Activated CD4-positive, alpha-beta T cell treated with anti-CD3 and anti-CD28 coated beads for 4 hours (primary cell): Measurements from ENCODE around the gene CDC42EP5.

ENCODE experiments used
- DNase-seq, 2 donors: peaks; one replicate each; pipeline ENCODE4 v3.0.0-alpha.2; 2020

Gene CDC42EP5

DNA sequence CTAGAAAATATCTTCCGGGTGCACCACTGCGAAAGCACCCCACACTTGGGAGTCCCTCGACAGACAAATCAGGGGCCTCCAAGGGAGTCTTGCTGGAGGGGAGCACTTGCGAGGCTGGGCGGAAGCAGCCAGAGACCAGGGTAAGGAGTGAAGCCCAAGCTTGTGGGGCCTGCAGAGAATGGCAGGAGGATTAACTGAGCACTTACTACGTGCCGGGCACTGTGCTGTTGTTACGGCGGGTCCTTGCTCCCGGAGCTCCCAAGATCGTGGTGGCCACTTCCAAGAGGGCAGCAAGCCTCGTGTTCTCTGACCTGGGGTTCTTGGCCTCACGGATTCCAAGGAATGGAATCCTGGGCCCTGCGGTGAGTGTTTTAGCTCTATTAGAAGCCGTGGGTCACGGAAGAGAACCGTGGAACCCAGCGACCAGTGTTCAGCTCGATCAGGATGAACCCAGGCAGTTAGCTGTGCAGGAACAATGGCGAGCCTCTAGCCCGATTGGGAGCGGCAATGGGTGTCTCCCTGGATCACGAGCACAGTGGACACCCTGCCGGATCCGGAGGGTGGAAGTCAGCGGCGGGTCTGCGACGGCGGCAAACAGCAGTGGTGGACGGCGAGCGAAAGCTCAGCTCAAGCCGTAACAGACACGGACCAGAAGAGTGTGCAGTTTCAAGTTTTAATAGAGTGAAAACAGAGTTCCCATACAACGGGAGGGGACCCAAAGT is 48.3 kb downstream of the CDC42EP5 start:
- DNase-seq: no peak

DNA sequence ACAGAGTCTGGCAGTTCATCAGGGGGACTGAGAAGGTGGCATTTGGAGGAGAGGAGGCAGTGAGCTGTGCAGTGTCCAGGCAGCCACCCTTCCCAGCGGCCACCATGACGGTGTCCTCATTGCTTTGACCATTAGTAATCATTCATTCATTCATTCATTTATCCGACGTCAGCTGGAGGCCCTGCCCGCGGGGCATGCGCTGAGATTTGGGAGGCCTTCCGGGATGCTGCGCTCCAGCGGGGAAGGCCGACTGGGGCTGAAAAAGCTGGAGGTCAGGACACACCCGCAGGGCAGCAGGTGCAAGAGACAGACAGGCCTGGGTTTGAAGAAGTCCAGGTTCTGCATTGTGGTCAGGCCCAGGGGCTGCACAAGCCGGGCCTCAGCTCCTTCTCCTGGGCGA is 48.9 kb downstream of the CDC42EP5 start:
- no peak for DNase-seq

DNA sequence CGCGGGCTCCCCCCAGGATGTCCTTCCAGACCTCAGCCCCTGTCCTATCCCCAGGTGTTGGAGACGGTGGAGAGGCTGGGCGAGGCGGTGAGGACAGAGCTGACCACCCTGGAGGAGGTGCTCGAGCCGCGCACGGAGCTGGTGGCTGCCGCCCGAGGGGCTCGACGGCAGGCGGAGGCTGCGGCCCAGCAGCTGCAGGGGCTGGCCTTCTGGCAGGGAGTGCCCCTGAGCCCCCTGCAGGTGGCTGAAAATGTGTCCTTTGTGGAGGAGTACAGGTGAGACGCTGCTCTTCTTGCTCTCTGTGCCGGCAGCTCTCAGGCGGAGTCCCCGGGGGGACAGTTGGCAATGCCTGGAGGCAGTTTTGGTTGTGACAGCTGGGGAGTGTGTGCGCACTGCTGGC is 51.0 kb downstream of the CDC42EP5 start:
- DNase-seq: no peak

GRCh38 chr19:54421521-54421920 is 51.6 kb downstream of the CDC42EP5 start:
- no peak for DNase-seq

DNA sequence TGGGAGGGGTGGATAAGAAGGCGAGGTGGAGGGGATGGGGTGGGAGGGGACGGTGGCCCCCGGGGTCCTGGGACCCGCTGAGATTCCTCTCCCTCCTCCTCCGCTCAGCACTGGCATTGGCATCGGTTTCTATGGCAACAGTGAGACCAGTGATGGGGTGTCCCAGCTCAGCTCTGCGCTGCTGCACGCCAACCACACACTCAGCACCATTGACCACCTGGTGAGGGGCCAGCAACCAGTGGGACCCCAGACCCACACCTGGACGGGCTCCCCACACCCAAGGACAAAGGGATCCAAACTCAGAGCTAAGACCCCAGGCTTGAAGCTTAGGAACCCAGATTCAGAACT is 52.0 kb downstream of the CDC42EP5 start:
- DNase-seq: no peak

DNA sequence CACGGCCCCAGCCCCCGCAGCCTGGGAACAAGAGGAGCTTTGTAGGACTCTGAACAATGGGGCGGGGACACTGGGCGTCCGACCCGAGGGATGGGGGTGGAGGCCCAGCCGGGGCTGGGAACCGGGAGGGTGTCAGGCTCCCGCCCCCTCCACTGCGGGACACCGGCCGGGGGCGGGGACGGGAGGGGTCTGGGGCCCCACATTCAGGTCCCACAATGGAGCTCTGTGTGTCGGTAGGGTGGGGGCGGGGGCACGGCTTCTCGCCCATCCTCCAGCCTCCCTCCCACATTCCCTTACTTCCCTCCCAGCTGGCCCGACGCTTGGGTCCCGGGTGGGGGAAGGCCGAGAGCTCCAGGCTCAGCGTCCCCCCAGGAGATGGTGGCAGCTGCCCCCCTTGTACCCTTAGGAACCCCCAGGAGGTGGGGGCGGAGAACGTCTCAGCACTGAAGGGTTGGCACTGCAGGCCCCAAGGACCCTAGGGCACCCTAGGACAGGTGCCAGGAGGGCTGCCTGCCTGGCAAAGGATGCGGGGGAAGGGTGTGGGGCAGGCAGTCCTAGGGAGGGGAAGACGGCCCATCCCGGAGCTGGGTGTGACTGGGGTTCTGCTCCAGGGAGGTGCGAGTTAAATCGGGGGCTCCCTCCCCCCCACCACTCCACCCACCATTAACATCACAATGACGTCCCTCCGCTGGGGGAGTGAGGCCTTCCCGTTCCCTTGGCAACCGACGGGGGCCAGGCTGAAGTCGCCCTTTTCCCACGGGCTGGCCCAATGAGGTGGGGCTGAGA is 52.5 kb downstream of the CDC42EP5 start:
- no peak for DNase-seq

DNA sequence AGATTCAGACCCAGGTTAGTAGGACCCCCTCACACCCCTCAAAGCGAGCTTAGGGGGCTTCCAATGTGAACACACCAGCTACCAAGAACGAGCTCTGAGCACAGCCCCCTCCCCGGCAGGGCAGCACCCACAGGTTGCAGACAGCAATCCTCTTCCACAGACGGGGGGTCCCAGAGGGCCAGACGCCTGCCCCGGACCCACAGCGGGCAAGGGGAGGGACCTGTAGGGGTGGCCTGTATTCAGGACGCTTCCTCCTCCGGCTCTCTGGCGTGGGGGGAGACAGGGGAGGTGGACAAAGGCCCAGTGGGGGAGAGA is 53.1 kb downstream of the CDC42EP5 start:
- DNase-seq: no peak

GRCh38 chr19:54418930-54419800 is 53.9 kb downstream of the CDC42EP5 start:
- no peak for DNase-seq

GRCh38 chr19:54418030-54418929 is 54.8 kb downstream of the CDC42EP5 start:
- DNase-seq: no peak

DNA sequence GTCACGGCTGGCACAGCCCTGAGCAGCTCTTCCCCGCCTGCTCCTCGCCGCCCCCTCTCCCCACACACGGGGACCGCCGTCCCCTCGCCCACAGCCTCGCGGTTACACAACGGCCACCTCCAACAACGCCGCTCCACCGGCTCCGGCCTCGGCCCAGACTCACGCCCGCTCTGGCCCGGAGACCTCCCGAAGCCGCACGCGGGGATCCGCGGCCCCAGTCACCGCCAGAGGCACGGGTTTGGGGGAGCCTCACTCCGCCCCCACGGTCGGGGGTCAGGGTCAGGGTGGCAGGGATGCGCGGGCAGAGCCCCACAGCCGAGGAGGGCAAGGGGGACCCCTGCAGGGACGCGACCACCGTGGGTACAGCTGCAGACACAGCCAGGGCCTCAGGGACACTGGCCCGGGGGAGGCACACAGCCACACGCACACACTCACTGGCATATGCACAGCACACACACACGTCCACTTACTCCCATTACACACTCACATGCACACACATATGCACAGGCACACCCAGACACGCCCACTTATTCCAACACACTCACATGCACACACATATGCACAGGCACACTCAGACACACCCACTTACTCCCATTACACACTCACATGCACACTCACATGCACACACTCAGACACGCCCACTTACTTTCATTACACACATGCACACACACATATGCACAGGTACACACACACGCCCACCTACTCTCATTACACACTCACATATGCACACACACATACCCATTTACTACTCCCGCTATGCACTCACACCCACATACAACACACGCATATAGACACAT is 56.2 kb downstream of the CDC42EP5 start:
- DNase-seq: no peak

DNA sequence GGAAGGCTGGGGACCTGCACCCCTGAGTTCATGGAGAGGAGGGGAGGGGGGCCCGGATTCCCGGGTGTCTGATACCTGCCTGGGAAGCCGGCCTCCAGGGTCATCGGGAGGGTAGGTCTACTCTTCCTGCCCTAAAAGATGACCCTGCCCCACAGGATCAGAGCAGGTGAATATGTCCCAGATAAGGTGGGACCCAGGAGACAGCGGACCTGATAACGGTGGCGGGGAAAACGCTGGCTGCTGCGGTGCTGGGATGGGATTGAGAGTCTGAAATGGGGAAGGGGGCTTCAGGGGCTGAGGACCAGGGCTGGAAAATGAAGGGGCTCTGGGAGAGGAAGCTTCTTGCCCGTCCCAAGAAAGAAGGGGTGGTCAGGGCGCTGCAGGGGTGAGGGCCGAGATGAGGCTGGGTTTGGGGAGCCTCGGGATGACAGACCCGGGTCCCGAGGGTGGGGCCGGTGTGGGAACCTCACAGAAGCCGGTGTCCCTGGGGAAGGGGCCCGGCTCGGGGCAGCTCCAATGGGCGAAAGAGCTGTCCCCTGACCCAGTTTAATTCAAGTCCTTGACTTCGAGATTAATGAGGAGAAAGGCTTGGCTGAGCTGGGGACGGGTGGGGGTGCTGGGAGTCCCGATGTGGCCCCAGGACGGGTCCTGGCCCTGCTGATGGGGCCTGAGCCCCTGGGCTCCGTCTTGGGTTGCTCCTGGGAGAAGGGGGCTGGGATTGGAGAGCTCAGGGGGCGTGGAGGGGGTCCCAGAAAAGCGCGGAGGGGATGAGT is 57.0 kb downstream of the CDC42EP5 start:
- DNase-seq: no peak

- no peak for DNase-seq
These were observed 57.7 kb downstream of the CDC42EP5 start, which contains the start of gene TTYH1 for GRCh38 chr19:54415208-54415900. TTYH1 (plus strand) TSS chr19:54415464; CDS start chr19:54415553, 89 bp downstream.
